Gastroesophageal sphincter (tissue), 3 donors: ENCODE data around the gene SPATA25.

Experiments used
- POLR2A ChIP-seq, 2 donors: fragments of 450-650 bp; IDR thresholded peaks; one replicate each; pipeline ENCODE4 v1.6.1; 2017; ENCODE audit warnings: antibody characterized with exemption in 2 of 2, mild to moderate bottlenecking in 2 of 2, moderate library complexity in 1 of 2
- TF ChIP-seq, protein P1 (sequence below), 4 experiments: fragments of 200-600 bp in 2 of 4; fragments of 450-650 bp in 2 of 4; sonication (generic) in 1 of 4; IDR thresholded peaks; one replicate each; pipeline ENCODE4 v1.5.1; 2017 to 2019; ENCODE audit warnings: antibody characterized with exemption in 4 of 4, mild to moderate bottlenecking in 2 of 4, moderate library complexity in 2 of 4

DNA sequence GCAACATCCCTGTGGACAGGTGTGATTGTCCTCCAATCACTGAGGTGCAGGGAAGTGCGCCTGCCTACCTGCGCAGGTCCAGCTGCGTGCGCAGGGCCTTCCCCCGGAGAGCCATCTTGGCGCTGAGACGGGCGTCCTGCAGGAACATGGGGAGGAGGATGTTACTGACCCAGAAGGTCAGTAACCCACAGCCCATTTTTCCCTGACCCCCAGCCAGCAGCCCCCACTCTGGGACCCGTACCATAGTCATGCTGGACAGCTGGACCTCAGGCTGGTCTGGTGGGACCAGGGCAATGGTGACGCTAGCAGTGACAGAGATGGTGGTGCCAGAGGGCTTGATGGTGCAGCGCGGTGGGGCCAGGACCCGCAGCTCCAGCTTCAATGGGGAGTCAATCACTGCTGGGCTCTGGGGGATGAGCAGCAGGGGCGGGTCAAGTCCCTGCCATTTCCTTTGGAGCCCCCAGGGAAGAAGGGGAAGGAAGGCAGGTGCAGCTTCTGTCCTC lies 14.8 kb upstream of the SPATA25 start:
- TF ChIP-seq, protein P1, sequence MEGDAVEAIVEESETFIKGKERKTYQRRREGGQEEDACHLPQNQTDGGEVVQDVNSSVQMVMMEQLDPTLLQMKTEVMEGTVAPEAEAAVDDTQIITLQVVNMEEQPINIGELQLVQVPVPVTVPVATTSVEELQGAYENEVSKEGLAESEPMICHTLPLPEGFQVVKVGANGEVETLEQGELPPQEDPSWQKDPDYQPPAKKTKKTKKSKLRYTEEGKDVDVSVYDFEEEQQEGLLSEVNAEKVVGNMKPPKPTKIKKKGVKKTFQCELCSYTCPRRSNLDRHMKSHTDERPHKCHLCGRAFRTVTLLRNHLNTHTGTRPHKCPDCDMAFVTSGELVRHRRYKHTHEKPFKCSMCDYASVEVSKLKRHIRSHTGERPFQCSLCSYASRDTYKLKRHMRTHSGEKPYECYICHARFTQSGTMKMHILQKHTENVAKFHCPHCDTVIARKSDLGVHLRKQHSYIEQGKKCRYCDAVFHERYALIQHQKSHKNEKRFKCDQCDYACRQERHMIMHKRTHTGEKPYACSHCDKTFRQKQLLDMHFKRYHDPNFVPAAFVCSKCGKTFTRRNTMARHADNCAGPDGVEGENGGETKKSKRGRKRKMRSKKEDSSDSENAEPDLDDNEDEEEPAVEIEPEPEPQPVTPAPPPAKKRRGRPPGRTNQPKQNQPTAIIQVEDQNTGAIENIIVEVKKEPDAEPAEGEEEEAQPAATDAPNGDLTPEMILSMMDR (IDR thresholded peaks at IDR 0.05): no peak
- TF ChIP-seq POLR2A (IDR thresholded peaks at IDR 0.05): peak in 1 of 2 donors; percentile 3
